Cardiac fibroblast (primary cell): ENCODE measurements around the gene AUH.
A peak's percentile ranks its signal among the peaks of the same experiment; 100 is the strongest.

Experiments
- DNase-seq, 2 donors: peaks; one replicate each; pipeline versions ENCODE4 v3.0.0 to v3.0.0-alpha.2; 2010; ENCODE audit warnings: low read depth in 2 of 2
- H3K4me3 ChIP-seq, 2 donors: replicated peaks in 1 of 2; 1 replicate in 1 of 2; 2 replicates in 1 of 2; pipeline ENCODE4 v1.5.1; 2011; ENCODE audit warnings: low read depth in 2 of 2, low read length in 2 of 2, mild to moderate bottlenecking in 2 of 2, moderate library complexity in 1 of 2
- CTCF ChIP-seq: IDR thresholded peaks from one replicate; pipeline ENCODE4 v1.5.1; 2011; ENCODE audit warnings: low read depth, mild to moderate bottlenecking, low read length, inconsistent platforms

AUH gene

GRCh38 chr9:91198405-91198804 is 163.3 kb downstream of the AUH start:
- no peak for TF ChIP-seq CTCF
- H3K4me3 ChIP-seq, result no peak overlapping the region
- no peak for DNase-seq

GRCh38 chr9:91197232-91198181 is 164.2 kb downstream of the AUH start:
- no peak overlapping the region for H3K4me3 ChIP-seq
- TF ChIP-seq CTCF, result no peak
- peak; percentile 97 to 98 for DNase-seq

GRCh38 chr9:91196103-91196950 is 165.4 kb downstream of the AUH start:
- no peak for TF ChIP-seq CTCF
- H3K4me3 ChIP-seq, result no peak overlapping the region
- DNase-seq, result peak in 1 of 2 donors; percentile 44

DNA sequence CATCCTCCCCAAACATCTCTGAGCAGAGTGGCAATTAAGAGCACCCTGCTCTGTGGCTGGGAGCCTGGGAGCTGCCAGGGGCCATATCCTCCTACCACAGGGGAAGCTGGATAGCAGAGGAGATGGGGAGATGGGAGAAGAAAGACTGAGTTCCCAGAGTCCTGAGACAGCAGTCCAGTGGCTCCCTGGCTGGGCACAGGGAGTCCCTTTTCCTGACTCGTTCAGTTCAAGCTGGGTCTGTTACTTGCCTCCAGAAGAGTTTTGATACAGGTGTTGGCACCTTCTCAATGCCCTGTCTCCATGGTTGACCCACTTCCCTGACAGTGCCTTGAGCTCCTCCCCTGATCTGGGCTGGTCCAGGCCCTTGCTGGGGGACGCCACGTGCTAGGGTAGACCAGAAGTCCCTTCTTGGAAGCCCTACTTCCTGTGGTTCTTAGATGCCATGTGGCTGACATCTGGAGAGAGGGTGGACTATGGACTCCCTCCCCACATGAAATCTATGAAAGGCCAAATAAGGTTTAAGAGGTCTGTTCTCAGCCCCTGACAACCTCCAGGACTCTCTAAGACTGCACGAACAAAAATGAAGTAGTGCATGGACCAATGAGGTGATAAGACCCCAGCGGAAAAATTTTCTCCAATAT is 166.2 kb downstream of the AUH start:
- no peak for DNase-seq
- H3K4me3 ChIP-seq, result no peak overlapping the region
- TF ChIP-seq CTCF, result no peak

- DNase-seq, result peak; percentile 91 to 98
- TF ChIP-seq CTCF, result no peak
- H3K4me3 ChIP-seq, result peak overlapping the region; percentile 19 to 46
These were observed 167.9 kb downstream of the AUH start for GRCh38 chr9:91193658-91194391.
